Stimulated activated CD8-positive, alpha-beta memory T cell treated with anti-CD3 and anti-CD28 coated beads, Interleukin-4, amount 100 ng/mL, for 4 hours (primary cell): Measurements from ENCODE around the gene ZBTB25.
"Not testable (repeated sequence)": the region's sequence is repeated elsewhere in the genome, so short reads cannot be mapped to it uniquely, and the experiment has no call there.

Experiments
- DNase-seq, 2 donors: peaks; one replicate each; pipeline ENCODE4 v3.0.0-alpha.2; 2020; ENCODE audit warnings: low read depth in 2 of 2, low spot score in 1 of 2

The ZBTB25 gene

DNA sequence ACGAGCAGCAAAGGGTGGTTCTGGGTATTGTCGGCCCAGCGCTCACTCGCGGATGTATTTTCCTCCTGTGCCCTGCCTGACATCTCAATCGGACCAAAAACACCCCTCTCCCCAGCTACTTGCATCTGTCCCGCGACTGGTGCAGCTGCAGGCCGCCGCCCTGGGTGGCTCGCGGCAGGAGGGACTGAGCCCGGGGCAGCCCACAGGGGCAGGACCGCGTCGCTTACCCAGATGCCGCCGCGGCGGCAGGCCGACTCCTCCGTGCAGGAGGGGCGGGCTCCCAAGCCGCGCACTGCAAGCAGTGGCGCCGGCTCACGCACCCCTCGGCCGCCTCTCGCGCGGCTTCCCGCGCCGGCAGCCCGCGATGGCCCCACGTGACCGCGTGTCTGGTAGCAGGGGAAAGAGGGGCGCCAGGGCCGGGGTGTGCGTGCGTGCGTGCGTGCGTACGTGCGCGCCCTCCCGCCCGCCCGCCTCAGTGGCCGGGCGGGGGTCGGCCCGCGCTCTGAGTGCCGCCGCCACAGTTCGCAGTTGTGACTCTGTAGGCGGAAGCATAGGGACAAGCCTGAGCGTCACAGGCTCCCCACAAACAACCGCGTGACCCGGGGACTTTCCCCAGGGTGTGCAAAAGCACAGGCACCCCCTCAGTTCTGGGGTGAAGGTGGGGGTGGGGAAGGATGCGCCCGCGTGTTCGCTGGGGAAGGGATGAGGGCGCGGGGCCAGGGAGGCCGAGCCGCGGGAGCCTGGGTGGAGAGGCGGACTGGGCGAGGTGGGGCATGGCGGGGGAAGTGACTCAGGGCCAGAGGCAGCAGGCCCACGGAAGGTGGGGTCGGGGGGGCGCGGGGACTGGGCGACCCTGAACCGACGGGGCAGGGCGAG is at the start of gene ZBTB25:
Gene ZBTB25 (minus strand): TSS at position 405 of the 876 bp plus-strand sequence. CDS start 13,305 bp downstream, outside the sequence.
- DNase-seq = peak; percentile 93 to 94

DNA sequence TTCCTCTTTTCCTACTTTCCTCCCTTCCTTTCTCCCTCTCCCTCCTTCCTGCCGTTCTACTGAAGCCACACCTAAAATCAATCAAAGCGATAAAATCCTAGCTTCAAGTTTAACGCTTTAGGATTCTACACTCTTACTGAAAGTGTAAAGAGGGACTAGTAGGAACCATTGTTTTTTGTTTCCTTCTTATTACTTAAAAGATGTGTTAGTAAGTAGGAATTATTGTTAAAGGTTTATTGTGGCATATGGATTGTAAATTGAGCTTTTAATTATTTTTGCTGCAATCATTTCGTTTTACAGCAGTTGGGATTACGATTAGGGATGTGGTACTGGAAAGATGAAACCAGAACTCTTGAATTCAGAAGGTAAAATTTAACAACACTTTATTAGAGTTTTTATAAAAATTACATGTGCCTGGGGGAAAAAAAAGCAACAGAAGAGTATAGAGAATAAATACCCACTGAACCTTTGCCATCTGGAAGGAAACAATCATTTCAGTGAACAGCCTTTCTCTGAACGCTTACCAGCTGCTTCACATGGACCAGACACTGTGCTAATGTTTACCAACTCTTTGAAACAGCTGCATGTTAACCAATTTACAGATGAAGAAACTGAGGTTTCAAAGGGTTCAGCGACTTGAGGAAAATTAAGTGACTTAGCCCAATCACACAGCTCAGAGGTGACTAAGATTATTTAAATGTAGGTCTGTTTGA is 47.1 kb upstream of the ZBTB25 start:
- DNase-seq = no peak

DNA sequence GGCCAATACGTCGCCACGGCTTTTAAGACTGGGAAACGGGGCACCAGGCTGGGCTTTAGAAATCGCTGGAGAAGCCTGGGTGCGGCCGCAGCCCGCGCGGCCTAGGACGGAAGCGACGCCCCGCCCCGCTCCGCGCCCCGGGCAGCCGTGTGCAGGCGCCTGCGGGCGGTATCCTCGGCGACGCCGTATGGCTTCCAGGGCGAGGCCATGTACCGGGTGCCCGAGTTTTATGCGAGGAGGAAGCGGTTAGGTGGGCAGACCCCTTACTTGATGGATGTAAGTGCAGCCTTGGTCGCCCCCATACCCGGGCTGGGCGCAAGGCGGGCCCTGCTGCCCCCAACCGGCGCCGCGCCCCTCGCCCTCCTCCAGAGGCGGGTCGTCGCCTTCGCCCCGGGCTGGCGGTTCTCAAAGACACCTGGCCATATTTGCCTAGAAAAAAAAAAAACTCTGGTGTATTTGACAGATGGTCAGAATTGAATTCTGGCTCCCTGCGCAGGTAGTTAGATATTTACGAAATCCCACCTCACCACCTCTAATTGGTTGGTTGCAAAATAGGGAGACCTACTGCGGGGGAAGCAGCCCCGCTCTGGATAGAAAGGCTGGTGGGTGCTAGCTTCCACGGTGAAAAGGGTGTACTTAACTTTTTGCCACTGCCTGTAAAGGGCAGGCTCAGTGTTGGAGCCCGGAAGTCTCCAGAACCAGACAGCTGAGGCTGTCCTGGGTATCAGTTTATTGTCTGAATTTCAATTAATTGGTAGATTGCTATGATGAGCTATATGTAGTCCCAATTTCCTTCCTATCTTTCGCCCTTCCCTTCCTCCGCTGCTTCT is 46.4 kb upstream of the ZBTB25 start, which contains the start of gene PPP1R36:
Gene PPP1R36 (plus strand): TSS at position 171 of the 830 bp plus-strand sequence. CDS start 37 bp downstream, at position 208.
- no peak for DNase-seq

DNA sequence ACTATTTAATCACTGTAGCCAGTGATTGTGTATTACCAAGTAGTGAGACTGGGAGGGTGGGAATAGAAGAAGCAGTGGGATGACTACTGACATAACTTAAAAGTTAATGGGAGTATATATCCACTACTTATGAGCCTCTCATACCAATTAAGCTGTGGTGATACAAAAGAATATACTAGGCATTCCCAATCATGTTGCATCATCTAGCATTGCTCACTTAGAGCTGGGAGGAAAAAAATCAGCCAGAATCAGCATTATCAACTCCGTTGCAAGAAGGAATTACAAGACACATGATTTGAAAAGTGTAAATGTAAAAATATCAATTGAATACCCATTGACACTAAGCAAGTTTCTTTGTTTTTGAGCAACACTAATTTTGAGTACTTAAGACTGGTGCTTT is 45.4 kb upstream of the ZBTB25 start:
- no peak for DNase-seq

- no peak for DNase-seq
Observed at GRCh38 chr14:64544607-64545312, 41.1 kb upstream of the ZBTB25 start.

DNA sequence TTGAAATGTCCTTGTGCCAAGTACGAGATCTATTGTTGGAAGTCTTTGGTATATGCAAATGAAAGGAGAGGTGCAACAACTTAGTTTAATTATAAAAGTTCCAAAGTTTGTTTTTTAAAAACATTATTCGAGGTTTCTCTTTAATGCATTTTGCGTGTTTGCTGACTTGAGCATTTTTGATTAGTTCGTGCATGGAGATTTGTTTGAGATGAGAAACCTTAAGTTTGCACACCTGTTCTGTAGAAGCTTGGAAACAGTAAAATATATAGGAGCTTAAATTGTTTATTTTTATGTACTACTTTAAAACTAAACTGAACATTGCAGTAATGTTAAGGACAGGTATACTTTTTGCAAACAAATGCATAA is 39.2 kb upstream of the ZBTB25 start:
- DNase-seq = no peak

DNA sequence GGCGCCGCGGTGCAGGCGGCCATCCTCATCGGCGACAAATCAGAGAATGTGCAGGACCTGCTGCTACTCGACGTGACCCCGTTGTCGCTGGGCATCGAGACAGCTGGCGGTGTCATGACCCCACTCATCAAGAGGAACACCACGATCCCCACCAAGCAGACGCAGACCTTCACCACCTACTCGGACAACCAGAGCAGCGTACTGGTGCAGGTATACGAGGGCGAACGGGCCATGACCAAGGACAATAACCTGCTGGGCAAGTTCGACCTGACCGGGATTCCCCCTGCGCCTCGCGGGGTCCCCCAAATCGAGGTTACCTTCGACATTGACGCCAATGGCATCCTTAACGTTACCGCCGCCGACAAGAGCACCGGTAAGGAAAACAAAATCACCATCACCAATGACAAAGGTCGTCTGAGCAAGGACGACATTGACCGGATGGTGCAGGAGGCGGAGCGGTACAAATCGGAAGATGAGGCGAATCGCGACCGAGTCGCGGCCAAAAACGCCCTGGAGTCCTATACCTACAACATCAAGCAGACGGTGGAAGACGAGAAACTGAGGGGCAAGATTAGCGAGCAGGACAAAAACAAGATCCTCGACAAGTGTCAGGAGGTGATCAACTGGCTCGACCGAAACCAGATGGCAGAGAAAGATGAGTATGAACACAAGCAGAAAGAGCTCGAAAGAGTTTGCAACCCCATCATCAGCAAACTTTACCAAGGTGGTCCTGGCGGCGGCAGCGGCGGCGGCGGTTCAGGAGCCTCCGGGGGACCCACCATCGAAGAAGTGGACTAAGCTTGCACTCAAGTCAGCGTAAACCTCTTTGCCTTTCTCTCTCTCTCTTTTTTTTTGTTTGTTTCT is 38.6 kb upstream of the ZBTB25 start:
- DNase-seq = no peak

- no peak for DNase-seq
Observed at GRCh38 chr14:64541261-64541971, 37.8 kb upstream of the ZBTB25 start.

GRCh38 chr14:64540208-64541202 is 36.9 kb upstream of the ZBTB25 start, which contains the start of gene HSPA2:
HSPA2 (plus strand) TSS chr14:64540741; CDS start chr14:64540850, 109 bp downstream.
- peak; percentile 79 to 85 for DNase-seq

DNA sequence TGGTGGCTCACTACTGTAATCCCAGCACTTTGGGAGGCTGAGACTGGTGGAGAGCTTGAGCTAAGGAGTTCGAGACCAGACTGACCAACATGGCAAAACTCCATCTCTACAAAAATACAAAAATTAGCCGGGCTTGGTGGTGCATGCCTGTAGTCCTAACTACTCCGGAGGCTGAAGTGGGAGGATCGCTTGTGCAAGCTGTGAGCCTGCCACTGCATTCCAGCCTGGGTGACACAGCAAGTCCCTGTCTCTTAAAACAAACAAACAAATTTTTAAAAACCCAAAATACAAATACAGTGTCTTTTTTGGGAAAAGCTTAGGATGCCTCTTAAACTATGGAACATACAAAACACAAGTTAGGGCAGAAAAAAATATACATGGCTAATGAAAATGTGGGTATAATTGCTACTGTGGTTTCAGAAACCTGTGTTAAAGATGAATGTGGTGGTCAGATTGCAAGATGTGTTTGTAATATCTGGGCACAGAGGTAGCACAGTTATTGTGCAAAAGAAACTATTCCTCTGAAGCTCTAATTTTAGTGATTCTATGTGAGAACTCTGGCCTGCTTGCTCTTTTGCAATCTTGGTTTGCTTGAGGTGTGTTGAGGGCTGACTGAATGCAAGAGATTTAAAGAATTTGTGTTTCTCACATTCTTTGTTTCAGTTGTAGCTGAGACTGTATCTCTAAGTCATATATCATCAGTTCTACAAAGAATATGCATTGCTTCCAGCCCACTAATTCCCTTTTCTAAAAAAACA is 33.0 kb upstream of the ZBTB25 start:
- no peak for DNase-seq

DNA sequence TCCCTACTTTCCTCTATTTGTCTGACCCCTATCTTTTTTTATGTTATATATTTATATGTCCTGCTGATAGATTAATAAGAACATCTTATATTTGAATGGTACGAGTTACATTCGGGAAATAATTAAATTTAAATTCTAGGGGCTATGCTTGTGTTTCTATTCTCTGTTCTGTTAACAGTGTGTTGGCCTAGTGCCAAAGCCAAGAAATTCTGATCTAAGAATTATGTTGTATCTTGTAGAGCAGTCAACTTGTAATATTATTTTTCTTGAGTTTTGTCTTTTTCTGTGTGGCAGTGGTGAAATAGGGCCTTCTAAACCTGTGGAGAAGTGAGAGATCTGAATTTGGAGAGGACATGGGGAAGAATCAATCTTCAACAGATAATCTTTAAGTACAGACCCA is 27.9 kb upstream of the ZBTB25 start:
- no peak for DNase-seq

DNA sequence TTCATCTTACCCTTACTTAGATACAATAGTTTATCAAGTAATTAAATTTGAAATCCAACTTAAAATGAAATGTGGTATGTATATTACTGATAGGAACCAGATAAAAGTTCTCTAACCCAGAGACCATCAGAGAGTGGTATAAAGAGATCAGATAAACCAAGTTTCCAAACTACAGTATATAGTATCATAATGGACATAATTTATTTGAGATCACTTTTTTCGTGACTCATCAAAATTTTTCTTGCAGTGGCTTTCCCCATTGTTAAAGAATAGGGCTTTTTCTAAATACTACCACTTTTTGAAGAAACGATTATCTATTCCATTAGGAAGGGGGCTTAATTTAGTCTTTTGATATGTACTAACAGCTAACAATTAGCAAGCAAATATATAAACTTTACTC is 21.7 kb upstream of the ZBTB25 start:
- no peak for DNase-seq

DNA sequence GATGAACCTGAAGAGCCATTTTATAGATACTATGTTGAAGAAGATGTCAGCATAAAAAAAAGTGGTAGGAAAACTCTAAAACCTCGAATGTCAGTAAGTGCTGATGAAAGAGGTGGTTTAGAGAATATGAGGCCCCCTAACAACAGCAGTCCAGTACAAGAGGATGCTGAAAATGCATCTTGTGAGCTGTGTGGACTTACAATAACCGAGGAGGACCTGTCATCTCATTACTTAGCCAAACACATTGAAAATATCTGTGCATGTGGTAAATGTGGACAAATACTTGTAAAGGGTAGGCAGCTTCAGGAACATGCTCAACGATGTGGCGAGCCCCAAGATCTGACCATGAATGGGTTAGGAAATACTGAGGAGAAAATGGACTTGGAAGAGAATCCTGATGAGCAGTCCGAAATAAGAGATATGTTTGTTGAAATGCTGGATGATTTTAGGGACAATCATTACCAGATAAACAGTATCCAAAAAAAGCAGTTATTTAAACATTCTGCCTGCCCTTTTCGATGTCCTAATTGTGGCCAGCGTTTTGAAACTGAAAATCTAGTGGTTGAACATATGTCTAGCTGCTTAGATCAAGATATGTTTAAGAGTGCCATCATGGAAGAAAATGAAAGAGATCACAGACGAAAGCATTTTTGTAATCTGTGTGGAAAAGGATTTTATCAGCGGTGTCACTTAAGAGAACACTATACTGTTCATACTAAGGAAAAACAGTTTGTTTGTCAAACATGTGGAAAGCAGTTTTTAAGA is 19.1 kb upstream of the ZBTB25 start:
- no peak for DNase-seq

DNA sequence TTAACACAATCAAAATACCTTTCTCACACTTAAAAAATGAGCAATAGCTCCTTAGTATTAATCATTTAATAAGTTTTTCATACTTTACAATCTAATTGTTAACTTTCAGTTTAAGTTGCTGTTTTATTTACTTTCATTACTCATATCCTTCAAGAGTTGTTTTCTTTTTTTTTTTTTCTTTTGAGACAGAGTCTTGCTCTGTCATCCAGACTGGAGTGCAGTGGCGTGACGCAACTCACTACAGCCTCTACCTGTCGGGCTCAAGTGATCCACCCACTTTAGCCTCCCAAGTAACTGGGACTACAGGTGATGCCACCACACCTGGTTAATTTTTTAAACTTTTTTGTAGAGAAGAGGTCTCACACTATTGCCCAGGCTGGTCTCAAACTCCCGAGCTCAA is 17.1 kb upstream of the ZBTB25 start:
- DNase-seq = no peak

GRCh38 chr14:64518229-64518628 is 14.6 kb upstream of the ZBTB25 start:
- no peak for DNase-seq

GRCh38 chr14:64517667-64518066 is 14.0 kb upstream of the ZBTB25 start:
- DNase-seq = not testable (repeated sequence)
